ENCODE data around the gene WDCP. TPM values are rescaled to one million over a fixed set of nuclear protein-coding genes. Genes with fewer than 3 reads are reported as not detected.

The WDCP gene
- total RNA-seq, 1 donor from 2014 or later, result 25.9 TPM

DNA sequence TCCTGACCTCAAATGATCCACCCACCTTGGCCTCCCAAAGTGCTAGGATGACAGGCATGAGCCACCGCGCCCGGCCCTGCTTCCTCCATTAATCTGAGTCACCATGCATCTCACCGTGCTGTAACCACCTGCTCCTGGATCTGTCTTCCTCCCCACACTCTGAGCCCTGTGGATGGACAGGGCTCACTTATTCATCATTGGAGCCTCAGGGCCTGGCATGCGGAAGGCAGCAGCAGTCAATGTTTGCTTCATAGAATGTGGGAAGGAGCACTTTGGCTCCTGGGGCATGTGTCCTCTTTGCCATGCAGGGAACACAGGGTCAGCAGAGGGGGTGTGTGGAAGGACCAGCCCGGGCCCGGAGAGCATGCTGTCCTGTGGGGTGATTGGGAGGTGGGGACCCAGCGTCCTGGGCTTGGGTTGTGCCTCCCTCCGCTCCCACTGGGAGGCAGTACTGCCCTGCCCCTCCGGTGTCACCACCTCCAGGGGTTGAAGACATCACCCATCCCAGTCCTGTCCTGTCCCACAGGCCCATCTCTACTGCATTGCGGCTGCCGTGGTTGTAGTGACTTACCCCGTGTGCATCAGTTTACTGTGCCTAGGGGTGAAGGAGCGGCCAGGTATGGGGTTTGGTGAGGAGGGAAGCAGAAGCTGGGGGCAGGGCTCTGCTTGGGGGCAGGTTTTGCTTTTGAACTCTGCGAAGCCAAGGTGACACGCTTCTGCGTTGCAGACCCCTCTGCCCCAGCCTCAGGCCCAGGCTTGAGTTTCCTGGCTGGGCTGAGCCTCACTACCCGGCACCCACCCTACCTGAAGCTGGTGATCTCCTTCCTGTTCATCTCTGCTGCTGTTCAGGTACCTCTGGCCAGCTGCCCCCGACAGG, 25.8 kb downstream of the WDCP start:
- no peak overlapping the region for H2AFZ ChIP-seq (replicated peaks)
- H3K36me3 ChIP-seq, result no peaks in the 10 kb centered on the region
- Mint-ChIP-seq H3K4me3 (no peak overlapping the region), H3K9me3 (no peaks in the 10 kb centered on the region), H3K4me1 (peaks cover 14% of the 10 kb centered on the region), H3K27ac (peak overlapping the region; percentile 93), H3K36me3 (peaks cover 19% of the 10 kb centered on the region), H3K27me3 (ENCODE audit: insufficient read depth, low read depth) (peaks cover 4% of the 10 kb centered on the region)
- H3K9ac ChIP-seq, result no peak overlapping the region
- no peaks in the 10 kb centered on the region for H3K79me2 ChIP-seq (ENCODE audit: low read depth)
- H3K4me1 ChIP-seq, result peaks cover 5% of the 10 kb centered on the region
- no peaks in the 10 kb centered on the region for H3F3A ChIP-seq (ENCODE audit: low read depth)
- H3K9me3 ChIP-seq (ENCODE audit: low read depth), result no peaks in the 10 kb centered on the region
- peak; percentile 57 for DNase-seq (ENCODE audit: low spot score)
- no peak overlapping the region for H3K4me3 ChIP-seq
- H3K4me2 ChIP-seq, result no peak overlapping the region
- no peaks in the 10 kb centered on the region for H3K27me3 ChIP-seq
- H3K27ac ChIP-seq, result no peak overlapping the region
- no peaks in the 10 kb centered on the region for H4K20me1 ChIP-seq (ENCODE audit: low read depth)
- TF ChIP-seq EZH2 (IDR thresholded peaks at IDR 0.05), result no peak
- TF ChIP-seq, protein P1, sequence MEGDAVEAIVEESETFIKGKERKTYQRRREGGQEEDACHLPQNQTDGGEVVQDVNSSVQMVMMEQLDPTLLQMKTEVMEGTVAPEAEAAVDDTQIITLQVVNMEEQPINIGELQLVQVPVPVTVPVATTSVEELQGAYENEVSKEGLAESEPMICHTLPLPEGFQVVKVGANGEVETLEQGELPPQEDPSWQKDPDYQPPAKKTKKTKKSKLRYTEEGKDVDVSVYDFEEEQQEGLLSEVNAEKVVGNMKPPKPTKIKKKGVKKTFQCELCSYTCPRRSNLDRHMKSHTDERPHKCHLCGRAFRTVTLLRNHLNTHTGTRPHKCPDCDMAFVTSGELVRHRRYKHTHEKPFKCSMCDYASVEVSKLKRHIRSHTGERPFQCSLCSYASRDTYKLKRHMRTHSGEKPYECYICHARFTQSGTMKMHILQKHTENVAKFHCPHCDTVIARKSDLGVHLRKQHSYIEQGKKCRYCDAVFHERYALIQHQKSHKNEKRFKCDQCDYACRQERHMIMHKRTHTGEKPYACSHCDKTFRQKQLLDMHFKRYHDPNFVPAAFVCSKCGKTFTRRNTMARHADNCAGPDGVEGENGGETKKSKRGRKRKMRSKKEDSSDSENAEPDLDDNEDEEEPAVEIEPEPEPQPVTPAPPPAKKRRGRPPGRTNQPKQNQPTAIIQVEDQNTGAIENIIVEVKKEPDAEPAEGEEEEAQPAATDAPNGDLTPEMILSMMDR (IDR thresholded peaks at IDR 0.05), result peak; percentile 48

DNA sequence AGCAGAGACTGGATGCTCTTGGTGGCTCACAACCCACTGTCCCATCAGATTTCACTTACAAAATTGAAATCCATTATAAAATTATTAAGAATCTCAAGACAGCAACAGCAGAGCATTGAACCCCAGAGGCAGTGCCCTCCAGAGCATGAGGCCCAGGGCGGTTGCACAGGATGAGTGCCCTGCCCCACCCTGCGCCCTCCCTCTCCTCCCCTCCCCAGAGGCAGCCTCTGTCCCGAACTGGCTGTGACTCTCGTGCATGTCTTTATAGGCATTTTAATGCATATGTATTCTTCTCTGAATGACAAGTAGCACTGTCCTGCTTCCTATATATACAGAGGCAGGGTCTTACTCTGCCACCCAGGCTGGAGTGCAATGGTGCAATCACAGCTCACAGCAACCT, 26.9 kb downstream of the WDCP start:
- Histone ChIP-seq H3K9me3 (ENCODE audit: low read depth) (no peaks in the 10 kb centered on the region), H3K4me3 (no peak overlapping the region), H3K27me3 (no peaks in the 10 kb centered on the region), H4K20me1 (ENCODE audit: low read depth) (no peaks in the 10 kb centered on the region), H3K4me2 (no peak overlapping the region), H3K79me2 (ENCODE audit: low read depth) (no peaks in the 10 kb centered on the region), H3K36me3 (no peaks in the 10 kb centered on the region), H2AFZ (replicated peaks) (no peak overlapping the region), H3K27ac (no peak overlapping the region), H3F3A (ENCODE audit: low read depth) (no peaks in the 10 kb centered on the region), H3K9ac (no peak overlapping the region), H3K4me1 (no peaks in the 10 kb centered on the region)
- TF ChIP-seq, protein P1 (IDR thresholded peaks at IDR 0.05), result no peak
- no peak for TF ChIP-seq EZH2 (IDR thresholded peaks at IDR 0.05)
- no peak for TF ChIP-seq EZH2phosphoT487 (IDR thresholded peaks at IDR 0.05)
- H3K27me3 Mint-ChIP-seq (ENCODE audit: insufficient read depth, low read depth), result peaks cover 4% of the 10 kb centered on the region
- no peak overlapping the region for H3K27ac Mint-ChIP-seq
- peaks cover 7% of the 10 kb centered on the region for H3K4me1 Mint-ChIP-seq
- DNase-seq (ENCODE audit: low spot score), result no peak
- H3K9me3 Mint-ChIP-seq, result no peaks in the 10 kb centered on the region
- no peak overlapping the region for H3K4me3 Mint-ChIP-seq
- H3K36me3 Mint-ChIP-seq, result peaks cover 15% of the 10 kb centered on the region

DNA sequence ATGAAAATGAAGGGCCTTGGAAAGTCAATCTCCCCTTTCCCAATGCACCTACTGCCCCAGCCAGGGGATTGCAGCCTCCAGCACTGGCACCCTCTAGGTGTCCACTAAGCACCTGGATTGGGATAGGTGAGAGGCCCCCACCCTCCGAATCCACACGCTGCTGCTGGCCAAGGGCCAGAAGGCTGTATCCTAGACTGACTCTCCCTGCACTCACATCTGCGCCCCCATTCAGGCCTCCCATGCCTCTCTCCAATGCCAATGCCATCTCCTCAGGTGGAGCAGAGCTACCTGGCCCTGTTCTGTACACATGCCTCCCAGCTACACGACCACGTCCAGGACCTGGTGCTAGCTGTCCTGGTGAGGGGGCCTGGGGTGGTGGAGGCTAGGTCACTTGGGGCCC, 27.5 kb downstream of the WDCP start:
- no peak for DNase-seq (ENCODE audit: low spot score)
- Mint-ChIP-seq H3K27me3 (ENCODE audit: insufficient read depth, low read depth) (peaks cover 4% of the 10 kb centered on the region), H3K36me3 (peaks cover 11% of the 10 kb centered on the region), H3K4me3 (no peak overlapping the region), H3K27ac (no peak overlapping the region), H3K4me1 (peaks cover 7% of the 10 kb centered on the region), H3K9me3 (no peaks in the 10 kb centered on the region)
- H3K27ac ChIP-seq, result no peak overlapping the region
- H3K4me3 ChIP-seq, result no peak overlapping the region
- TF ChIP-seq EZH2 (IDR thresholded peaks at IDR 0.05), result no peak
- no peak for TF ChIP-seq EZH2phosphoT487 (IDR thresholded peaks at IDR 0.05)
- TF ChIP-seq, protein P1 (IDR thresholded peaks at IDR 0.05), result no peak
- no peak overlapping the region for H3K4me2 ChIP-seq
- no peaks in the 10 kb centered on the region for H3K36me3 ChIP-seq
- H3K4me1 ChIP-seq, result no peaks in the 10 kb centered on the region
- H3K79me2 ChIP-seq (ENCODE audit: low read depth), result no peaks in the 10 kb centered on the region
- H3F3A ChIP-seq (ENCODE audit: low read depth), result no peaks in the 10 kb centered on the region
- H3K27me3 ChIP-seq, result no peaks in the 10 kb centered on the region
- H3K9ac ChIP-seq, result no peak overlapping the region
- H3K9me3 ChIP-seq (ENCODE audit: low read depth), result no peaks in the 10 kb centered on the region
- no peak overlapping the region for H2AFZ ChIP-seq (replicated peaks)
- H4K20me1 ChIP-seq (ENCODE audit: low read depth), result no peaks in the 10 kb centered on the region
